Amniotic stem cell (primary cell): Measurements from ENCODE around the gene ATIC.

Experiments used
- DNase-seq: peaks from one replicate; lab custom pipeline; 2025; lab: John Stamatoyannopoulos, UW

The ATIC gene

GRCh38 chr2:215376103-215376780, 64.4 kb downstream of the ATIC start:
- DNase-seq, result no peak

GRCh38 chr2:215377283-215377682, 65.4 kb downstream of the ATIC start:
- DNase-seq, result no peak

GRCh38 chr2:215378045-215378444, 66.2 kb downstream of the ATIC start:
- DNase-seq, result no peak

- no peak for DNase-seq
Measured at GRCh38 chr2:215379039-215379438, 67.2 kb downstream of the ATIC start.

- DNase-seq, result no peak
Measured at GRCh38 chr2:215379948-215380347, 68.1 kb downstream of the ATIC start.

- DNase-seq, result no peak
Measured at GRCh38 chr2:215380699-215381098, 68.8 kb downstream of the ATIC start.

- no peak for DNase-seq
Measured at GRCh38 chr2:215382011-215382410, 70.2 kb downstream of the ATIC start.

GRCh38 chr2:215382480-215382879, 70.6 kb downstream of the ATIC start:
- no peak for DNase-seq

GRCh38 chr2:215383652-215384279, 71.9 kb downstream of the ATIC start:
- no peak for DNase-seq

GRCh38 chr2:215384710-215385109, 72.9 kb downstream of the ATIC start:
- no peak for DNase-seq

GRCh38 chr2:215386566-215386965, 74.7 kb downstream of the ATIC start:
- DNase-seq, result no peak

- no peak for DNase-seq
Measured at GRCh38 chr2:215388002-215388728, 76.3 kb downstream of the ATIC start.

GRCh38 chr2:215390550-215390913, 78.7 kb downstream of the ATIC start:
- no peak for DNase-seq

- DNase-seq, result no peak
Measured at GRCh38 chr2:215391531-215391930, 79.7 kb downstream of the ATIC start.

GRCh38 chr2:215392164-215392563, 80.3 kb downstream of the ATIC start:
- no peak for DNase-seq

- DNase-seq, result no peak
Measured at GRCh38 chr2:215392687-215393270, 80.9 kb downstream of the ATIC start.

GRCh38 chr2:215394102-215394805, 82.4 kb downstream of the ATIC start:
- DNase-seq, result no peak

- DNase-seq, result no peak
Measured at GRCh38 chr2:215395687-215396460, 84.0 kb downstream of the ATIC start.

GRCh38 chr2:215396595-215397313, 84.9 kb downstream of the ATIC start:
- no peak for DNase-seq

GRCh38 chr2:215397632-215398341, 85.9 kb downstream of the ATIC start:
- DNase-seq, result no peak
